Right atrium auricular region (tissue), 2 donors: ENCODE results near the gene LRRC47. TPM values are rescaled to one million over a fixed set of nuclear protein-coding genes. Genes with fewer than 3 reads are reported as not detected.

ENCODE experiments used
- DNase-seq: peaks from one replicate; pipeline ENCODE4 v3.0.0-alpha.2; 2019; ENCODE audit warnings: low spot score
- H3K27ac ChIP-seq, 2 donors: fragments of 200-600 bp; sonication (generic); 1 replicate in 1 of 2; 2 replicates in 1 of 2; pipeline ENCODE4 v1.5.1; 2016 to 2019
- H3K27me3 ChIP-seq, 2 donors: fragments of 200-600 bp; sonication (generic); one replicate each; pipeline versions ENCODE4 v1.5.1 to v1.6.0; 2017 to 2019
- H3K36me3 ChIP-seq: fragments of 200-600 bp; sonication (generic); one replicate; pipeline ENCODE4 v1.5.1; 2016
- H3K4me1 ChIP-seq, 2 donors: fragments of 200-600 bp; sonication (generic); one replicate each; pipeline versions ENCODE4 v1.5.1 to v1.6.0; 2017 to 2019
- H3K4me3 ChIP-seq, 2 donors: fragments of 200-600 bp; sonication (generic); 1 replicate in 1 of 2; 2 replicates in 1 of 2; pipeline ENCODE4 v1.5.1; 2017 to 2019; ENCODE audit warnings: mild to moderate bottlenecking in 1 of 2, moderate library complexity in 1 of 2
- H3K9me3 ChIP-seq, 2 donors: fragments of 200-600 bp; sonication (generic); one replicate each; pipeline ENCODE4 v1.5.1; 2019
- CTCF ChIP-seq, 2 donors: fragments of 200-600 bp; sonication (generic); IDR thresholded peaks; one replicate each; pipeline ENCODE4 v1.5.1; 2019; ENCODE audit warnings: antibody characterized with exemption in 2 of 2
- total RNA-seq, 2 donors: library from RNA; depleted of rRNA; stranded (reverse); fragments of >200 nt; gene quantifications; one replicate each; pipeline ENCODE4 v1.1.0, GENCODE V29; 2016

Gene LRRC47
- total RNA-seq, 2 donors from 2014 or later: 31.7 to 33.6 TPM

- H3K27ac ChIP-seq: no peak overlapping the region
- no peak for TF ChIP-seq CTCF (IDR thresholded peaks at IDR 0.05)
- peaks cover 23% of the 10 kb centered on the region for H3K36me3 ChIP-seq
- no peaks in the 10 kb centered on the region for H3K27me3 ChIP-seq
- H3K4me1 ChIP-seq: peaks cover 0 to 34% of the 10 kb centered on the region in 2 donors
- H3K9me3 ChIP-seq: no peaks in the 10 kb centered on the region
- no peak overlapping the region for H3K4me3 ChIP-seq
- no peak for DNase-seq
Observed at GRCh38 chr1:3744646-3745045, 51.7 kb downstream of the LRRC47 start.

- no peak overlapping the region for H3K27ac ChIP-seq
- no peak for TF ChIP-seq CTCF (IDR thresholded peaks at IDR 0.05)
- H3K27me3 ChIP-seq: no peaks in the 10 kb centered on the region
- peaks cover 0 to 34% of the 10 kb centered on the region in 2 donors for H3K4me1 ChIP-seq
- no peak overlapping the region for H3K4me3 ChIP-seq
- DNase-seq: no peak
- H3K36me3 ChIP-seq: peaks cover 31% of the 10 kb centered on the region
- H3K9me3 ChIP-seq: no peaks in the 10 kb centered on the region
Observed at GRCh38 chr1:3743826-3744225, 52.5 kb downstream of the LRRC47 start.

- TF ChIP-seq CTCF (IDR thresholded peaks at IDR 0.05): no peak
- Histone ChIP-seq H3K4me3 (no peak overlapping the region), H3K27ac (no peak overlapping the region), H3K9me3 (no peaks in the 10 kb centered on the region), H3K4me1 (peaks cover 0 to 34% of the 10 kb centered on the region in 2 donors), H3K27me3 (no peaks in the 10 kb centered on the region), H3K36me3 (peaks cover 35% of the 10 kb centered on the region)
- no peak for DNase-seq
Observed at GRCh38 chr1:3743421-3743820, 52.9 kb downstream of the LRRC47 start.

GRCh38 chr1:3742439-3743298, 53.6 kb downstream of the LRRC47 start:
- Histone ChIP-seq H3K9me3 (no peaks in the 10 kb centered on the region), H3K4me3 (no peak overlapping the region), H3K27ac (no peak overlapping the region), H3K36me3 (peaks cover 42% of the 10 kb centered on the region), H3K4me1 (peaks cover 0 to 31% of the 10 kb centered on the region in 2 donors), H3K27me3 (no peaks in the 10 kb centered on the region)
- TF ChIP-seq CTCF (IDR thresholded peaks at IDR 0.05): no peak
- DNase-seq: no peak

GRCh38 chr1:3741566-3742438, 54.5 kb downstream of the LRRC47 start:
- H3K4me1 ChIP-seq: peaks cover 0 to 26% of the 10 kb centered on the region in 2 donors
- H3K27ac ChIP-seq: no peak overlapping the region
- H3K27me3 ChIP-seq: no peaks in the 10 kb centered on the region
- H3K4me3 ChIP-seq: no peak overlapping the region
- TF ChIP-seq CTCF (IDR thresholded peaks at IDR 0.05): no peak
- H3K36me3 ChIP-seq: peaks cover 51% of the 10 kb centered on the region
- DNase-seq: no peak
- H3K9me3 ChIP-seq: no peaks in the 10 kb centered on the region
